ENCODE results near the gene ZNF600. TPM values are rescaled to one million over a fixed set of nuclear protein-coding genes. Genes with fewer than 3 reads are reported as not detected.
A peak's percentile ranks its signal among the peaks of the same experiment; 100 is the strongest.
"Not testable (repeated sequence)": the region's sequence is repeated elsewhere in the genome, so short reads cannot be mapped to it uniquely, and the experiment has no call there.

ZNF600 gene
- total RNA-seq, result 10 to 100 TPM in 1 of 4 donors, 1 to 10 TPM in 3; 6.3 to 10.3 (median 8.2) TPM

DNA sequence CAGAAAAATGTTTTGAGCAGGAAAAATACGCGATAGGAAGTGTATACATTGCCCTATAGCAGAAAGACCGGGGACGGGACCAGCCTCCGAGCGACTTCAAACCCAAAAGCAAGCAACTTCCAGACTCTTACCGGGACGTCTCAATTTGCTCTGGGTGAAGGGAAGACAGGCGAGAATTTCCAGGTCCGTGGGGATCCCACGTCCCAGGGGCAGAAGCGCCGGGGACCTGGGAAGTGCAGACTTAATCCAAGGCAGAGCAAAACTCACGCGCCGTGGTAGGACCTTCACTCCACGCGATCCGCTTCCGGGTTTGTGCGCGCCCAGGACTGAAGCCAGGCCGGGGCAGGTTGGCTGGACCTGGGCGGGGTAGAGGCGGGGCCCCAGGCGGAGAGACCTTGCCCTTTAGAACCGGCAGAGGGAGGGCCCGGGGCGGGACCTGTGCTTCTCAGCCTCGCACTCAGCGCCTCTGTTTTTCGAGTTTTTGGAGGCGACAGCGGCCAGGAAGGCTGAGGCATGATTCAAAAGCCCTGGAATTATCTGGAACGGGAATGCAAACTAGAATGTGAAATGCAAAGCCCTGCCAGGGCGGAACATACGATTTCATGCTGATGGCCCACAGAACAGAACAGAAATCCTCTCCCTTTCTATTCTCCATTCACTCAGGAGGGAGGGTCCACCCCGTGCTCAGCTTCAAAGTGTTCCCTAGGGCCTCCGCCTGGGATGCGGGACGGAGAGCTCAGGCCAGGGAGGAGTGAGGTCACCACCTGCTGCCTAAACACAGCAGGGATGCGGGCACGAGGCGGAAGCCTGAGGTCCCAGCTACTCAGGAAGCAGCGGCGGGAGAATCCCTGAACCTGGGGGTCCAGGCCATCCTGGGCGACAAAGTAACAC is at the start of gene ZNF600:
Gene ZNF600, minus strand, starts transcription at position 328 of the 891 bp plus-strand sequence. CDS start 7,903 bp downstream, outside the sequence.
- peak in 1 of 2 donors; percentile 52 for TF ChIP-seq EP300 (IDR thresholded peaks at IDR 0.05)
- TF ChIP-seq, protein P1, sequence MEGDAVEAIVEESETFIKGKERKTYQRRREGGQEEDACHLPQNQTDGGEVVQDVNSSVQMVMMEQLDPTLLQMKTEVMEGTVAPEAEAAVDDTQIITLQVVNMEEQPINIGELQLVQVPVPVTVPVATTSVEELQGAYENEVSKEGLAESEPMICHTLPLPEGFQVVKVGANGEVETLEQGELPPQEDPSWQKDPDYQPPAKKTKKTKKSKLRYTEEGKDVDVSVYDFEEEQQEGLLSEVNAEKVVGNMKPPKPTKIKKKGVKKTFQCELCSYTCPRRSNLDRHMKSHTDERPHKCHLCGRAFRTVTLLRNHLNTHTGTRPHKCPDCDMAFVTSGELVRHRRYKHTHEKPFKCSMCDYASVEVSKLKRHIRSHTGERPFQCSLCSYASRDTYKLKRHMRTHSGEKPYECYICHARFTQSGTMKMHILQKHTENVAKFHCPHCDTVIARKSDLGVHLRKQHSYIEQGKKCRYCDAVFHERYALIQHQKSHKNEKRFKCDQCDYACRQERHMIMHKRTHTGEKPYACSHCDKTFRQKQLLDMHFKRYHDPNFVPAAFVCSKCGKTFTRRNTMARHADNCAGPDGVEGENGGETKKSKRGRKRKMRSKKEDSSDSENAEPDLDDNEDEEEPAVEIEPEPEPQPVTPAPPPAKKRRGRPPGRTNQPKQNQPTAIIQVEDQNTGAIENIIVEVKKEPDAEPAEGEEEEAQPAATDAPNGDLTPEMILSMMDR (IDR thresholded peaks at IDR 0.05), result peak; percentile 18 to 42 (median 35)
- WGBS, 2 donors, result 1 to 2% methylated on average over 25 to 31 of the region's 47 CpGs

DNA sequence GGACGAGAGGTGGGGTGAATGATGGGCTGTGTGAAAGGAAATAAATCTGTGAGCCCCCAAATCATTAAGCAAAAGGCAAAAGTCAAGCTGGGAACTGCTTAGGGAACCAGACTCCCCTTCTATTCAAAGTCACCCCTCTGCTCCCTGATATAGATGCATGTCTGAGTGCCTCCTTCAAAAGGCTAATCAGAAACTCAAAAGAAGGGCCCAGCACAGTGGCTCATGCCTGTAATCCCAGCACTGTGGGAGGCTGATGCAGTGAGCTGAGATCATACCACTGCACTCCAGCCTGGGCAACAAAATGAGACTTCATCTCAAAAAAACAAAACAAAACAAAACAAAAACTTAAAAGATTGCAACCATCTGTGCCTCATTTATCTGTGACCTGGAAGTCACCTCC is 47.7 kb upstream of the ZNF600 start:
- WGBS, 2 donors, result 61 to 79% methylated on average over 1 of the region's 1 CpG
- H3K27ac ChIP-seq; H3K4me1 ChIP-seq; DNase-seq (ENCODE audit: low spot score in 2 of 2); H3K27me3 ChIP-seq; H3K4me3 ChIP-seq: not testable (repeated sequence)
- Histone ChIP-seq H3K9me3 (peaks cover 0 to 43% (median 12%) of the 10 kb centered on the region in 4 donors), H3K36me3 (peaks cover 0 to 39% (median 0%) of the 10 kb centered on the region in 3 donors)

More for the DNA sequence above, at the start of gene ZNF600:
- Histone ChIP-seq H3K27ac (peak within 1 kb of the TSS in 3 of 4 donors; percentile 67 to 82 (median 81)), H3K4me3 (peak within 1 kb of the TSS; percentile 31 to 69 (median 62)), H3K36me3 (peaks cover 0 to 21% (median 0%) of the 10 kb centered on the region in 3 donors), H3K4me1 (peaks cover 0 to 18% (median 0%) of the 10 kb centered on the region in 4 donors), H3K9me3 (peaks cover 0 to 10% (median 0%) of the 10 kb centered on the region in 4 donors)
- H3K27me3 ChIP-seq, result not testable (repeated sequence)
- DNase-seq (ENCODE audit: low spot score in 2 of 2), result peak; percentile 79 to 82

DNA sequence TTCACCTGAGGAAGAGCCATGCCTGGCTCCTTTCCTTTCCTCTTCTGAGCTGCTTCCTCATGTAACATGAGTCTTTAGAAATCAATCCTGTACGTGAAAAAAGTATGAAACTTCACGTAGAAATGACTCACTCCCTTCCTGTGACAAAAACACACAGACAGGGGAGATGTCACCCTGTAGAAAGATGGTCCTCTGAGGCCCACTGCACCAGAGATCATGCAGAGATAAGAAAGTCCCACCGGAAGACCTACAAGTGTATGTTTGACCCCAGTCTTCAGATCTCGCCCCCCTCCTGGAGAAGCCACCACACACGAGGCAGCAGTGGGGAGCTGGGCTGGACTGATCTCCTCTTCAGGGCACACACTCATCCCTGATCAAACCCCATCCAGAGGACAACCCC is 47.0 kb upstream of the ZNF600 start:
- H3K27me3 ChIP-seq; DNase-seq (ENCODE audit: low spot score in 2 of 2); H3K4me1 ChIP-seq; H3K27ac ChIP-seq; H3K4me3 ChIP-seq: not testable (repeated sequence)
- WGBS, 2 donors, result 68 to 77% methylated on average over 5 of the region's 5 CpGs
- Histone ChIP-seq H3K9me3 (peaks cover 0 to 35% (median 7%) of the 10 kb centered on the region in 4 donors), H3K36me3 (peaks cover 0 to 31% (median 0%) of the 10 kb centered on the region in 3 donors)

DNA sequence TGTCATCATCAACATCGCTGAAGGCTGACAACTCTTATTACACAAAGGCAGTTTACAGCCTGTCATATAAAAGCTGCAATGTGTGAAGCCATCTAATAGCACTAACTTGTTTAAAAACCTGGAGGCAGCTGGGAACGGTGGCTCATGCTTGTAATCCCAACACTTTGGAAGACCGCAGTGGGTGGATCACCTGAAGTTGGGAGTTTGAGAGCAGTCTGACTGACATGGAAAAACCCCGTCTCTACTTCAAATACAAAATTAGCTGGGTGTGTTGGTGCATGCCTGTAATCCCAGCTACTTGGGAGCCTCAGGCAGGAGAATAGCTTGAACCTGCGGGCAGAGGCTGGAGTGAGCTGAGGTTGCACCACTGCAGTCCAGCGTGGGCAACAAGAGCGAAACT is 43.3 kb upstream of the ZNF600 start:
- not testable (repeated sequence) for H3K27ac ChIP-seq; H3K4me3 ChIP-seq; H3K36me3 ChIP-seq; H3K4me1 ChIP-seq; DNase-seq (ENCODE audit: low spot score in 2 of 2); H3K27me3 ChIP-seq
- WGBS, 2 donors, result 56 to 63% methylated on average over 7 of the region's 7 CpGs
- peaks cover 0 to 15% (median 0%) of the 10 kb centered on the region in 4 donors for H3K9me3 ChIP-seq

DNA sequence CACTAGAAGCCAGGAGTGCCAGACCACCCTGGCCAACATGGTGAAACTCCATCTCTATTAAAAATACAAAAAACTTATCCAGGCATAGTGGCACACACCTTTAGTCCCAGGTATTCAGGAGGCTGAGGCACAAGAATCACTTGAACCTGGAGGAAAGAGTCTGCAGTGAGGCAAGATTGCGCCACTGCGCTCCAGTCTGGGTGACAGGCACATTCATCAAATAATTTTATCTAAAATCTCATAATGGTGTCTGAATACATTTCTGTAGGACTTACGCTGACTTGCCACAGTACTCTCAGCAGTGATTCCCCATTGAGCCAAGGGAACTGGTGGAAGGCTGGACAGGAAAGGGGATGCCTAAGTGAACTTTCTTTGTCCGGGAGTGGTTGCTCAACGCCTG is 39.2 kb upstream of the ZNF600 start:
- Histone ChIP-seq H3K4me1 (peaks cover 0 to 2% (median 0%) of the 10 kb centered on the region in 4 donors), H3K27ac (no peak overlapping the region), H3K36me3 (no peaks in the 10 kb centered on the region), H3K4me3 (no peak overlapping the region), H3K9me3 (peaks cover 0 to 6% (median 0%) of the 10 kb centered on the region in 4 donors), H3K27me3 (no peaks in the 10 kb centered on the region)
- TF ChIP-seq, protein P1 (IDR thresholded peaks at IDR 0.05), result no peak
- TF ChIP-seq EP300 (IDR thresholded peaks at IDR 0.05) (no peak), POLR2A (IDR thresholded peaks at IDR 0.05) (no peak)
- 88 to 90% methylated on average over 5 of the region's 5 CpGs for WGBS, 2 donors
- no peak for DNase-seq (ENCODE audit: low spot score in 2 of 2)

DNA sequence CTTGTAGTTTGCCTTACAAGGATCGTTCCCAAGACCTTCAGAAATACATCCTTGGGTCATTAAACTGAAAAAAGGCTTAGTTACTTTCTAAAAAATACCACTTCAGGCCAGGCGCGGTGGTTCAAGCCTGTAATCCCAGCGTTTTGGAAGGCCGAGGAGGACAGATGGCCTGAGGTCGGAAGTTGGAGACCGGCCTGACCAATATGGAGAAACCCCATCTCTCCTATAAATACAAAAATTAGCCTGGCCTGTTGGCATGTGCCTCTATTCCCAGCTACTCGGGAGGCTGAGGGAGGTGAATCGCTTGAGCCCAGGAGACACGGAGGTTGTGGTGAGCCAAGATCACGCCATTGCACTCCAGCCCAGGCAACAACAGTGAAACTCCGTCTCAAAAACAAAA is 37.1 kb upstream of the ZNF600 start:
- Histone ChIP-seq H3K27ac (no peak overlapping the region), H3K27me3 (no peaks in the 10 kb centered on the region), H3K4me1 (peaks cover 0 to 7% (median 0%) of the 10 kb centered on the region in 4 donors), H3K4me3 (no peak overlapping the region), H3K36me3 (no peaks in the 10 kb centered on the region), H3K9me3 (peaks cover 0 to 6% (median 0%) of the 10 kb centered on the region in 4 donors)
- no peak for DNase-seq (ENCODE audit: low spot score in 2 of 2)
- WGBS, 2 donors, result 94 to 96% methylated on average over 12 of the region's 12 CpGs
- TF ChIP-seq EP300 (IDR thresholded peaks at IDR 0.05) (no peak), POLR2A (IDR thresholded peaks at IDR 0.05) (no peak)
- TF ChIP-seq, protein P1 (IDR thresholded peaks at IDR 0.05), result no peak
